HG03520 (cell line): ENCODE measurements around the gene MYBPC1.
"Not testable (repeated sequence)": the region's sequence is repeated elsewhere in the genome, so short reads cannot be mapped to it uniquely, and the experiment has no call there.

ENCODE experiments used
- ATAC-seq: cut with Tn5 transposase; IDR thresholded peaks from one replicate; pipeline ENCODE4 v1.9.1; 2021; ENCODE audit warnings: mild to moderate bottlenecking, moderate library complexity; ENCODE audit not compliant: unreplicated experiment

MYBPC1 gene

DNA sequence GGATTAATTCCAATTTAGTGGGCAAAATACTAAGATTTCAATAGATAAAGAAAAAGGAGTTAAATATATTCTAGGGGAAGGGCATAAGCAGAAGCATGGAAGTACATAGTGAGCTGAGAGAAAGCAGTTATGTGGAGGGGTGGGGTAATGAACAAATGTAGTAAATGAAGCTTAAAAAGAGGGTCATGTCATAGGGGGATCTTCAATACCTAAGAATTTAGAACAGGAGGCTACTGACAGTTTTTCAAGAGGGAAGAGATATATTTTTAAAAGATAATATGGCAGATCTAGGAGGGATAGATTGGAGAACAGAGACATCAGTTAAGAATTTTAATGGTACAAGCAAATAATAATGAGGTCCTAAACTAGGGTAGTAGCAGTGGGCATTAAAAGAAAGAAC lies 135.1 kb downstream of the MYBPC1 start:
- ATAC-seq, result no peak

DNA sequence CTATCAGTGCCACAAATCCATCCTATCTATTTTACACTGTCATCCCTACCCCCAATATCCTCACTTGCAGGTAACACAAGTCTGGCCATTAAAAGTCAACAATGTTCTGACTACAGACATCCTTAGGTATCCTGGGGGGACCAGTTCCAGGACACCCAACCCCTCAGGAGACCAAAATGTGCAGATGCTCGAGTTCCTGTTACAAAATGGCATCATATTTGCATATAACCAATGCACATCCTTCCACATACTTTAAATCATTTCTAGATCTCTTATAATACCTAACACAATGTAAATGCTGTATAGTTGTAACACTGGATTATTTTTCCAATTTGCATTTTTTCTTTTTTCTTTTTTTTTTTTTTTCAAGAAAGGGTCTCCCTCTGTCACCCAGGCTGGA lies 137.5 kb downstream of the MYBPC1 start:
- no peak for ATAC-seq

DNA sequence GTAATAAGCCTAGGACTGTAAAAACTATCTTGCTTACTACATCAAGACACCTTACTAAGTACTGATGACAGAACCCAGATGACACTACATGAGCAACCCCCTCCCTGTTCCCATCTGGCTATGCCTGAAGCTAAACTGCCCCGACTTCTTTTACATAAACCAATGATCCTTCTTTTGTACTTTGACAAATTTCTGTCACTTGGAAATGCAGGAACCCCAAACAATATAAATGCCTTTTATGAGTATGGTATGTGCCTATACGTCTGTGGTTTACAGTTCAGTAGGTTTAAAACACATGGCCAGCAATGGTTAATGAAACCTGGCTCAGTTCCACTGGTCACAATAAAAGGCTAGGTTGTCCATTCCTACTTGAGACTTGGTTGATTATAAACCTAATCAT lies 138.4 kb downstream of the MYBPC1 start:
- ATAC-seq, result no peak

DNA sequence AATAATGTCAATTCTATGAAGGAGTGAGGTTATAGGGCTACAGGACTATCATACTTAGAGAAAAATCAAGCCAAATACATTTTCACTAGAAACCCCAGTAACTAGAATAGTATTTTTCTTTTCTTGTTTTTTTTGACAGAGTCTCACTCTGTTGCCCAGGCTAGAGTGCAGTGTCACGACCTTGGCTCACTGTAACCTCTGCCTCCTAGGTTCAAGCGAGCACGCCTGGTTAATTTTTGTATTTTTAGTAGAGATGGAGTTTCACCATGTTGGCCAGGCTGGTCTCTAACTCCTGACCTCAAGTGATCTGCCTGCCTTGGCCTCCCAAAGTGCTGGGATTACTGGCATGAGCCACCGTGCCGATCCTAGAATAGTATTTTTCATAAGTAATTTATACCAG lies 139.7 kb downstream of the MYBPC1 start:
- ATAC-seq, result not testable (repeated sequence)
